ENCODE data around the gene RDM1.
"Not testable (repeated sequence)": the region's sequence is repeated elsewhere in the genome, so short reads cannot be mapped to it uniquely, and the experiment has no call there.

Gene RDM1

DNA sequence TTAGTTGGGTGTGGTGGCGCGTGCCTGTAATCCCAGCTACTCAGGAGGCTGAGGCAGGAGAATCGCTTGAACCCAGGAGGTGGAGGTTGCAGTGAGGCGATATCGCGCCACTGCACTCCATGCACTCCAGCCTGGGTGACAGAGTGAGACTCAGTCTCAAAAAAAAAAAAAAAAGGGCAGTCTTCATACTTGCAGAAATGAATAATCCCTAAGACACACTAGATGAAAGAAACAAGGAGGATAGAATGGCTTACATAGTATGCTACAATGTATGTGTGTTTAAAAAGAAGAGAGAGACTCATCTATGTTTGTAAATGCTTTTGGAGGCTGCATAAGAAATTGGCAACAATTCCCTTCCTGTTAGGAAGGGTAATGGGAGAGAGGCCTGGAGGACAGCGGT lies 32.8 kb downstream of the RDM1 start:
- not testable (repeated sequence) for DNase-seq

GRCh38 chr17:35895636-35896587 lies 34.7 kb downstream of the RDM1 start:
- DNase-seq = no peak

- DNase-seq = no peak
Observed at GRCh38 chr17:35894206-35894605, 36.4 kb downstream of the RDM1 start.

DNA sequence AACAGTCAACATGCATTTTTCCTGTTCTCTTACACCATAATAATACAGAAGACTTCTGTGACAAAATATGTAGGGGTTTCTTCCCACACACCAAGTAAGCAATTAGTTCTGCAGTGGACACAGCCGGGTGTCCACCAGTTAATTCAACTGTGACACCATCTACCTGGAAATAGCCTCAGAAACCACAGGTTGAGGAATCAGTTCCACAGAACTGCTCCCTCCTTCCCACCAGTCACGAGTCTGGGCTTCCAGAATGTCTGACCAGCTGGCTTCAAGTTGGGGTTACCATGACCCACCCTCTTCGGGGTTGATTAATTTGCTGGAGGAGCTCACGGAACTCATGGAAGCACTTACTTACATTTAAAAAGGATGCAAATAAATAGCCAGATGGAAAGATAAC lies 36.8 kb downstream of the RDM1 start:
- DNase-seq = no peak

DNA sequence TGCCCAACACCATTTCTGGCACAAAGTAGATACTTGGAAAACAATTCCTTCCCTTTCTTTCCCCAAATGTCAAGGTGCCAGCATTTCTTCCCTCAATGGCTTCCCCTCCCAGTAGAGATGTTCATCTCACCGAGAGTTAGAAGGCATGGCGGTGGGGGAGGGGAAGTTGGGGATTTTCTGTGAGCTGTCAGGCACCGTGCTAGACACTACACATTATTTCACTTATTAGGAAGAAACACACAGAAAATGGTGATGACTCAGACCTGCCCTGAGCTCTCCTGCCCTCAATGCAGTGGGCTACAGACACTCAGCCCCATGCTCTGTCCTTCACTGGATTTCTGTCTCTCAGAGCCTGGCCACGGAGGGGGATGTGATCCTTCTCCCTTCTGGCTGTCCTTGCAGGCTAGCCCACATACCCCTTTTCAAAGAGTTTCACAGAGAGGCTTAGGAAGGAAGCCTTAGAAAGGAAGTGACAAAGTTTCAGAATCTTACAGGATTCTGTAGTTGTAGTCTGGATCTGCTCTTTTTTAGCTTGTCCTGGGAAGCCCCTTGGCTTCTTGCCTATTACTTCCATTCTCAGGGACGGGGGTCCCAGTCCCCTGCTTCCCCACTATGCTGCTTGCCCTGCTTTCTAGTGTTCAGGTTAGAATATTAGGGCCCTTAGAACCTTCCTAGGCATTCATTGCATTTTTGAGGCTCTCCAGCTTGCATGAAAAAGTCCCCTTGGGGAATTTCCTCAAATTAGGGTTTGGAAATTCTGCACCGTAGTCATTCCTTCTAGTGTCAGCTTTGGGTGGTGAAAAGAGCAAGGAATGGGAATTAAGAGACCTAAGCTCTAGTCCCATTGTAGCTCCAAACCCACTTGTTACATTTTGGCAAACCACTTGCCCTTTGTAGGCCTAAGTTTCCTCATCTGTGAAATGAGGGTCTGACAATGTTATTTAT lies 38.2 kb downstream of the RDM1 start:
- DNase-seq = peak; percentile 49 to 63

DNA sequence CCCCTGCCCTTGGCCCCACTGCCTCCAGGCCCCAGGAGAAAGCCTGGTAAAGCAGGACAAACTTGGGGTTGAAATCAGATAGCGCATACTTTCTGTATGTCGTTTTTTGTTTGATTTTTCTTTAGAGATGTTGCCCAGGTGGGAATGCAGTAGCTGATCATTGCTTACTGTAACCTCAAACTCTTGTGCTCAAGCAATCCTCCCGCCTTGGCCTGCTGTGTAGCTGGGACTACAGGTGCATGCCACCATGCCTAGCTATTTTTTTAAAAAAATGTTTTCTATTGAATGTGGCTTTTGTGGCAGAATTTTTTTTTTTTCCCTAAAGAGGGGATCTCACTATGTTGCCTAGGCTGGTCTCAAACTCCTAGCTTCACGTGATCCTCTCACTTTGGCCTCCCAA lies 39.3 kb downstream of the RDM1 start:
- DNase-seq = no peak

DNA sequence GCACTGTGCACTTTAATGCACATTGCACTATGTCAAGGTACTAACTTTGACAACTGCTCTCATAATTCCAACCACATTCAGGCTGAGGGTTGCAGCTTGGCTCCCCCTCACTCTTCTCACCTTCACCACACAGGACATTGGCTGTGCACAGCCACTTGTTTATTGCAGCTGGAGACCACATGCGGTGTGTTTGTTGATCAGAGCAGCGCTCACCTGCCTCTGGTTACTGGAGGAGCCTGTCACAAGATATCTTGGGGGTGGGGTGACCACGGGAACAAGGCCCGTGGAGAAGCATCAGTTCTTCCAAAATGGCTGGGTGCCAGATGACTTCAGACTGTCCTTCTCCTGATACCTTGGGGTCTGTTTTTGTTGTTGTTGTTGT lies 39.8 kb downstream of the RDM1 start:
- DNase-seq = no peak

DNA sequence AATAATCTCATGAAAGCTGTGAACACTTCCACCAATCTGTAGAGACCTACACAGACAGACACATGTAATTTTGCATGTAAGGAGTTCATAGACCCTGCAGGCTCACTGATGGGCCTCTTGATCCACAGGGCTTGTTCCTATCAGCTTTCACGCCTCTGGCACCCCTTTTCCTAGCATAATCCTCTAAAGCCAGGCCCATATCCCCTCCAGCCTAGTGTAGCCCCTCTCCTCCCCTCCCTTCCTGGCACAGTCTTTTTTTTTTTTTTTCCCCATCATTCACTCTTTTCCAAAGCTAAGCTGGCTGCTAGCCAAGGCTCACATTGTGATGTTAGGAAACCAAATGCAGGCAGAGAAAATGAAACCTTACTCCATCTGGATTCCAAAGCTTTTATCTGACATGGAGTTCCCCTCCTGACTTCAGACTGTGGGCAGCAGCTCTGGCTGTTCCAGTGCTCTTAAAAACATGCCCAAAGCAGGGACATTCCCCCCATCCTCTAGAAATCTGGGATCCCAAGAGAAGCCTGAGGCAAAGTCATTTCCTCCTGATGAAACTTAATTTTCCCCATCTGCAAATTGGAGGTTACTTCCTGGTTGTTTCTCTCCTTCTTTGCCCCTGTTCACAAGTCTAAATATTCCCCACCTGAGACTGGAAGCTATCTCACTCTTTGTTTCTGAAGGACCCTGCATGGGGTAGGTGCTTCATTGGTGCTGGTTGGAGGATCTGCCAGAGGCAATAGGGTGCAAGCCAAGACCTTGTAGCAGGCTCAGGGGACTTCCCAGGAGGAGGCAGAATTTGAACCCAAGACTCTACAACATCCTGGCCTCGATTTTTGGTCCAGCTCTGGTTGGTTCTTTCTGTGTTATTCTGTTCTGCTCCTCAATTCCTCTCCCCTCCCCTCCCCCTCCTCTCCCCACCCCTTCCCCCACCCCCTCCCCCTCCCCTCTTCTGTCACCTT lies 40.5 kb downstream of the RDM1 start:
- no peak for DNase-seq

DNA sequence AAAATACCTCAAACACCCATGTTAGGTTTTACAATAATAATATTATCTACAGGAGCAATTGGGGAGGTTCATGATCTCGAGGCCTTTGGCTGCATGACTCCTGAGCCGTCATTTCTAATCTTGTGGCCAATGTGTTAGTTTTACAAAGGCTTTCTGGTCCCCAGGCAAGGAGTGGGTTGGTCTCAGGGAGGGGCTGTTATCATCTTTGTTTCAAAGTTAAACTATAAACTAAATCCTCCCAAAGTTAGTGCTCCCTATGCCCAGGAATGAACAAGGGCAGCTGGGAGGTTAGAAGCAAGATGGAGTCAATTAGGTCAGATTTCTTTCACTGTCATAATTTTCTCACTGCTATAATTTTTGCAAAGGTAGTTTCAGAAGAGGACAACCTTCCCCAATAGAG lies 41.3 kb downstream of the RDM1 start:
- DNase-seq = no peak

DNA sequence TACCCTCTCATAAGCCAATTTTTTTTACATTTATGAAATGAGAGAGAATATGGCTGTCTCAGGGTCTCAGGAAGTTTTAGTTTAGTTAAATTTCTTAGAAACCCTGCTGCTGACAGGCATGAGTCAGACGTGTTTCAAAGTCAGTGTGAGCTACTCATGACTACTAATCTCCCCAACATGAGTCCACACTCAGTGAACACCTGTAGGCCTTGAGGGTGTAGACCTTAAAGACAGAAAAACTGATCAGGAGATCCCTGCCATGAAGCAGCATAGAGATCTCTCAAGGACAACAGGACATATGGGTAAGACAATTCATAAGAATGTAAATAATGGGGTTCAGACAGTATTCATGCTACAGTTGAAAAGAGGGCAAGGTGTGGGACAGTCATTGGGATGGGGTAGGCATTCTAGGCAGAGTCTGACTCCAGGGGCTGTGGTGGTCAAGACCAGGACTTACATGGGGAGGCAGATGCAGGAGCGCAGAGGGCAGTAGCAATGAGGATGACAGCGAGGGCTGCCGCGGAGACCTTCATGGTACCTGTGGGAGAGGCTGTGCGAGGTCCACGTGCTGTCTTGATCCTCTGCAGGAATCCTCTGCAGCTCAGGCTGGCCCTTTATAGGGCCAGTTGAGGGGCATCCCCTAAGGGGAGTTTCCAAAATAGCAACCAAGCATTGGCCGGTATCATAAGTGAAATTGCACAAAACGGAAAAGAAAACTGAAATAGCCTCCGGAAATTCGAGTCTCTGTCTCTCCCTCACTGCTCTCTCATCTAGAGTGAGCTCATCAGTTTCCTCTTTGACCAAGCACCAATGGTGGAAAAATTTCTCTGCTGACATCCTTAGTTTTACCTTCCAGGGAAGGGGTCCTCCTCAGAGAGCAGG lies 50.6 kb downstream of the RDM1 start, which contains the start of gene CCL5:
CCL5 (minus strand) TSS at position 588 of the 882 bp plus-strand sequence.
- peak in 1 of 2 donors; percentile 35 for DNase-seq

DNA sequence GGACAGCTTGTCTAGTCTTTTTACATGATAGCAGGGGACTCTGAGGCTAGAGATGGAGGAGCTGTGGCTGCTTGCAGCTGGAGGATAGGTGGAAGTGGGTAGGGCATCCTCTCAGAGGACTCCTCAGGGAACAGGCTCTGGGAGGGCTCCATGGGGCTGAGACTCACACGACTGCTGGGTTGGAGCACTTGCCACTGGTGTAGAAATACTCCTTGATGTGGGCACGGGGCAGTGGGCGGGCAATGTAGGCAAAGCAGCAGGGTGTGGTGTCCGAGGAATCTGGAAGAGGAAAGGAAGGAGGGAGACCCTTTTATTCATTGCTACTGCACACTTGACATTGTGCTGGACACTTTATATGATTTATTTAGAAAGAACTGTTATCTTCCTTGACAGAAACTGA lies 52.2 kb downstream of the RDM1 start:
- DNase-seq = no peak

DNA sequence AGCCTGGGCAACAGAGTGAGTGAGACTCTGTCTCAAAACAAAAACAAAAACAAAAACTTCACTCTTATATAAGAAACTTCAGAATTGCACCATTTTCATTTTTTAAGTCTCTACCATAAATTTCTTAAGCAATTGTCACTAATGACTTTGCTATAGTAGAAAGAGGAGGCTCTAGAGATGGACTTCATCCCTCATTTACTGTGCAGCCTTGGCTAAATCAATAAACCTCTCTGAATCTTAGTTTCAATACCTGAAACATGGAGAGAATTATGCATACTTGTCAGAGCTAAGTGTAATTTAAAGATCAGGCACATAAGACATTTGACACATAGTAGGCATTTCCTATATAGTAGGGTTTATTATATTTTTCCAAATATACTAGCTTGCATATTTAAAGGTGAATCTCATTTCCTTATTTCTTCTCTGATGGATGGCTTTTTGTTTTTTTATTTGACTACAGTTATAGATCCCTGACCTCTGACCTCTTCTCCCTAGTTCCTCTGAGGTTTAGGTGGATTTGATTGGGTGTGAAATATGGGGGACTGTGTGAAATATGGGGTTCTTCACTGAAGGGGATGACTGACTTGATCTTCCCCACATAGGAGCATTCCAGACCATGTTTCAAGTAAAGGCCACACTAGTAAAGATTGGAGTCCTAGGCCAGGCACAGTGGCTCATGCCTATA lies 53.1 kb downstream of the RDM1 start:
- no peak for DNase-seq

DNA sequence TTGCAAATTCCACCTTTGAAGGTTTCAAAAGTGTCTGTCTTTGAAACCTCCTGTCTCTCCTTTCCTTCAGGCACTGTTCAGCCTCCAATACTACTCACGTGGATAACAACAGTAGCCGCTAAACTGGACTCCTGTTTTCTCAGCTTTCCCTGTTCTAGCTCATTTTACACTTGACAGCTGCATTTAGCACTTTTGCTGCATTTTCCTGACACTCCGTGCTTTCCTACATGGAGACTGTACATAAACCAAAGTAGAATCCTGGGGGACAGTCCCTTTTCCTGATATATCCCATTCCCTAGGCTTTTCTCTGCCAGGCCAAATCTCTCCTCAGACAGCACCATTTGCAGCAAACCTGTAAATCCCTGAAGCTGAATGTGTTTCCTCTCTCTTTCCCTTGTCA lies 54.0 kb downstream of the RDM1 start:
- no peak for DNase-seq

- no peak for DNase-seq
Observed at GRCh38 chr17:35875800-35876139, 54.8 kb downstream of the RDM1 start.

- no peak for DNase-seq
Observed at GRCh38 chr17:35875072-35875799, 55.3 kb downstream of the RDM1 start.

- no peak for DNase-seq
Observed at GRCh38 chr17:35872196-35872980, 58.2 kb downstream of the RDM1 start.

- peak in 1 of 2 donors; percentile 7 for DNase-seq
Observed at GRCh38 chr17:35870906-35871819, 59.4 kb downstream of the RDM1 start.

DNA sequence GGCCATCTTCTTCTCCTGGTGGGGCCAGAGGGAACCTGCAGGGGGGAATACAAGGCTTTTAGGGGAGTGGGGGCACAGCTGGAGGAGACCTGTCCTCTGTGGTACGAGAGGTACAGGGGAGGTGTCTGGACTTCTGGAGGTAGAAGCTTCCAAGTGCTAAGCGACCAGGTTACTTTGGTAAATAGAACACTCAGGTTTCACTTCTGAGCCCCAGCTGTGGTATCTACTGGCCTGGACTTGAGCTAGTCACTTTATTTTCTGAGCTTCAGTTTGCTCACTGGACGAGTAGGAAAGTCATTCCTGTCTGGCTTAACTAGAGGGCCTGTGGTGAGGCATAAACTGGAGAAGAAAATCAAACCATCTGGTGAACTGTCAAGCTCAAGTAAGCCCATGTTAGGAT lies 61.8 kb downstream of the RDM1 start, which contains the start of gene HEATR9:
HEATR9 (minus strand) TSS at position 155 of the 400 bp plus-strand sequence; CDS start at position 6, 149 bp downstream.
- no peak for DNase-seq
